Measurements from ENCODE around the gene ZNF576. TPM values are rescaled to one million over a fixed set of nuclear protein-coding genes. Genes with fewer than 3 reads are reported as not detected.

Gene ZNF576
- total and polyA plus RNA-seq, 9 of the 15 experiments (the other 6 are each of a cell fraction or from before 2014, with no cell fraction given), result 6.8 to 18.2 (median 12.2) TPM

DNA sequence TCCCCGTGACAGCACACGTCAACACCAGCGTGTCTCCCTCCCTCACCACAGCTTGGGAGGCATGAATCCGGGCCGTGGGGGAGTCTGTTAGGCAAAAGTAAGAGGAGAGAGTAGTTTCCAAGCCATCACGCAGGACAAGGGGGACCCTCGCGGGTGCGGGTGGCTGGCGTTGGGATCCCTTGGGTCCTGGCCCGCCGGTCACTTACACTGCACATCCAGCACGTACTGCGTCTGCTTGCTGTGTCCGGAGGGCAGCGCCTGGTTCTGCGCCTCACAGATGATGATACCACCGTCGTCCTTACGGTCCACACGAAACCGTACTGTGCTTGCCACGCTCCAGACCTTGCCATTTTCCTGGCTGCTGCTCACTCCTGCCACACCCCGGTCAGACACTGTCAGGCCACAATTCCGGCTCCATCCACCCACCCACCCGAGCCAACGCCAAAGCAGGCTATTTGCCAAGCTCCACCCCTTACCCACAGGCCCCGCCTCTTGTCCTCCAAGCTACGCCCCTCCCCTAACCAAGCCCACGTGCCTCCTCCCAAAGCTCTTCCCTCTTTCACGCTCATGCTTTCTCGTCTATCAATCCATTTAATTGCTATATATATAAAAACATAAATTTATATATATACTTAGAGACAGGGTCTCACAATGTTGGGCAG lies 29.7 kb downstream of the ZNF576 start (continued):
- no peak for TF ChIP-seq GABPA (tag; conservative IDR thresholded peaks at IDR 0.05; ENCODE audit: low read depth)
- TF ChIP-seq, protein P1, sequence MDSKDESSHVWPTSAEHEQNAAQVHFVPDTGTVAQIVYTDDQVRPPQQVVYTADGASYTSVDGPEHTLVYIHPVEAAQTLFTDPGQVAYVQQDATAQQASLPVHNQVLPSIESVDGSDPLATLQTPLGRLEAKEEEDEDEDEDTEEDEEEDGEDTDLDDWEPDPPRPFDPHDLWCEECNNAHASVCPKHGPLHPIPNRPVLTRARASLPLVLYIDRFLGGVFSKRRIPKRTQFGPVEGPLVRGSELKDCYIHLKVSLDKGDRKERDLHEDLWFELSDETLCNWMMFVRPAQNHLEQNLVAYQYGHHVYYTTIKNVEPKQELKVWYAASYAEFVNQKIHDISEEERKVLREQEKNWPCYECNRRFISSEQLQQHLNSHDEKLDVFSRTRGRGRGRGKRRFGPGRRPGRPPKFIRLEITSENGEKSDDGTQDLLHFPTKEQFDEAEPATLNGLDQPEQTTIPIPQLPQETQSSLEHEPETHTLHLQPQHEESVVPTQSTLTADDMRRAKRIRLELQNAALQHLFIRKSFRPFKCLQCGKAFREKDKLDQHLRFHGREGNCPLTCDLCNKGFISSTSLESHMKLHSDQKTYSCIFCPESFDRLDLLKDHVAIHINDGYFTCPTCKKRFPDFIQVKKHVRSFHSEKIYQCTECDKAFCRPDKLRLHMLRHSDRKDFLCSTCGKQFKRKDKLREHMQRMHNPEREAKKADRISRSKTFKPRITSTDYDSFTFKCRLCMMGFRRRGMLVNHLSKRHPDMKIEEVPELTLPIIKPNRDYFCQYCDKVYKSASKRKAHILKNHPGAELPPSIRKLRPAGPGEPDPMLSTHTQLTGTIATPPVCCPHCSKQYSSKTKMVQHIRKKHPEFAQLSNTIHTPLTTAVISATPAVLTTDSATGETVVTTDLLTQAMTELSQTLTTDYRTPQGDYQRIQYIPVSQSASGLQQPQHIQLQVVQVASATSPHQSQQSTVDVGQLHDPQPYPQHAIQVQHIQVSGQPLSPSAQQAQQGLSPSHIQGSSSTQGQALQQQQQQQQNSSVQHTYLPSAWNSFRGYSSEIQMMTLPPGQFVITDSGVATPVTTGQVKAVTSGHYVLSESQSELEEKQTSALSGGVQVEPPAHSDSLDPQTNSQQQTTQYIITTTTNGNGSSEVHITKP (IDR thresholded peaks at IDR 0.05; ENCODE audit: partially characterized antibody), result no peak
- TF ChIP-seq, protein P2, sequence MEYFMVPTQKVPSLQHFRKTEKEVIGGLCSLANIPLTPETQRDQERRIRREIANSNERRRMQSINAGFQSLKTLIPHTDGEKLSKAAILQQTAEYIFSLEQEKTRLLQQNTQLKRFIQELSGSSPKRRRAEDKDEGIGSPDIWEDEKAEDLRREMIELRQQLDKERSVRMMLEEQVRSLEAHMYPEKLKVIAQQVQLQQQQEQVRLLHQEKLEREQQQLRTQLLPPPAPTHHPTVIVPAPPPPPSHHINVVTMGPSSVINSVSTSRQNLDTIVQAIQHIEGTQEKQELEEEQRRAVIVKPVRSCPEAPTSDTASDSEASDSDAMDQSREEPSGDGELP (CRISPR knock-in tag; IDR thresholded peaks at IDR 0.05; ENCODE audit: borderline replicate concordance), result no peak
- TF ChIP-seq CCNT2 (IDR thresholded peaks at IDR 0.05; ENCODE audit: borderline replicate concordance, extremely low read depth, insufficient read length, low read depth, low read length), result no peak
- peak; percentile 90 for TF ChIP-seq NFIC (IDR thresholded peaks at IDR 0.05)
- TF ChIP-seq, protein P3, sequence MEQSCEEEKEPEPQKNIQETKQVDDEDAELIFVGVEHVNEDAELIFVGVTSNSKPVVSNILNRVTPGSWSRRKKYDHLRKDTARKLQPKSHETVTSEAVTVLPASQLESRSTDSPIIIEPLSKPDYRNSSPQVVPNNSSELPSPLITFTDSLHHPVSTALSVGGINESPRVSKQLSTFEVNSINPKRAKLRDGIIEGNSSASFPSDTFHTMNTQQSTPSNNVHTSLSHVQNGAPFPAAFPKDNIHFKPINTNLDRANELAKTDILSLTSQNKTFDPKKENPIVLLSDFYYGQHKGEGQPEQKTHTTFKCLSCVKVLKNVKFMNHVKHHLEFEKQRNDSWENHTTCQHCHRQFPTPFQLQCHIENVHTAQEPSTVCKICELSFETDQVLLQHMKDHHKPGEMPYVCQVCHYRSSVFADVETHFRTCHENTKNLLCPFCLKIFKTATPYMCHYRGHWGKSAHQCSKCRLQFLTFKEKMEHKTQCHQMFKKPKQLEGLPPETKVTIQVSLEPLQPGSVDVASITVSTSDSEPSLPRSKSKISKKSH (CRISPR knock-in tag; IDR thresholded peaks at IDR 0.05), result no peak
- TF ChIP-seq MECOM (CRISPR knock-in tag; IDR thresholded peaks at IDR 0.05), result no peak
- TF ChIP-seq BRCA1 (IDR thresholded peaks at IDR 0.05), result no peak
- no peak for TF ChIP-seq BRCA1 (CRISPR knock-in tag; IDR thresholded peaks at IDR 0.05)
- no peak for TF ChIP-seq BACH1 (tag; IDR thresholded peaks at IDR 0.05)
- TF ChIP-seq ZNF253 (CRISPR knock-in tag; conservative IDR thresholded peaks at IDR 0.05), result no peak
- TF ChIP-seq, protein P4, sequence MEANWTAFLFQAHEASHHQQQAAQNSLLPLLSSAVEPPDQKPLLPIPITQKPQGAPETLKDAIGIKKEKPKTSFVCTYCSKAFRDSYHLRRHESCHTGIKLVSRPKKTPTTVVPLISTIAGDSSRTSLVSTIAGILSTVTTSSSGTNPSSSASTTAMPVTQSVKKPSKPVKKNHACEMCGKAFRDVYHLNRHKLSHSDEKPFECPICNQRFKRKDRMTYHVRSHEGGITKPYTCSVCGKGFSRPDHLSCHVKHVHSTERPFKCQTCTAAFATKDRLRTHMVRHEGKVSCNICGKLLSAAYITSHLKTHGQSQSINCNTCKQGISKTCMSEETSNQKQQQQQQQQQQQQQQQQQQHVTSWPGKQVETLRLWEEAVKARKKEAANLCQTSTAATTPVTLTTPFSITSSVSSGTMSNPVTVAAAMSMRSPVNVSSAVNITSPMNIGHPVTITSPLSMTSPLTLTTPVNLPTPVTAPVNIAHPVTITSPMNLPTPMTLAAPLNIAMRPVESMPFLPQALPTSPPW (CRISPR knock-in tag; IDR thresholded peaks at IDR 0.05), result peak; percentile 17; the same call in 1 of the 2 replicates
- no peak for TF ChIP-seq ZNF764 (CRISPR knock-in tag; IDR thresholded peaks at IDR 0.05; ENCODE audit: low read depth)
- TF ChIP-seq SRSF1 (IDR thresholded peaks at IDR 0.05; ENCODE audit: low read depth, low read length), result no peak
- TF ChIP-seq, protein P5, sequence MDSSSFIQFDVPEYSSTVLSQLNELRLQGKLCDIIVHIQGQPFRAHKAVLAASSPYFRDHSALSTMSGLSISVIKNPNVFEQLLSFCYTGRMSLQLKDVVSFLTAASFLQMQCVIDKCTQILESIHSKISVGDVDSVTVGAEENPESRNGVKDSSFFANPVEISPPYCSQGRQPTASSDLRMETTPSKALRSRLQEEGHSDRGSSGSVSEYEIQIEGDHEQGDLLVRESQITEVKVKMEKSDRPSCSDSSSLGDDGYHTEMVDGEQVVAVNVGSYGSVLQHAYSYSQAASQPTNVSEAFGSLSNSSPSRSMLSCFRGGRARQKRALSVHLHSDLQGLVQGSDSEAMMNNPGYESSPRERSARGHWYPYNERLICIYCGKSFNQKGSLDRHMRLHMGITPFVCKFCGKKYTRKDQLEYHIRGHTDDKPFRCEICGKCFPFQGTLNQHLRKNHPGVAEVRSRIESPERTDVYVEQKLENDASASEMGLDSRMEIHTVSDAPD (CRISPR knock-in tag; IDR thresholded peaks at IDR 0.05), result no peak
- TF ChIP-seq ZNF699 (CRISPR knock-in tag; IDR thresholded peaks at IDR 0.05; ENCODE audit: insufficient replicate concordance), result no peak
- no peak for TF ChIP-seq ZNF75A (CRISPR knock-in tag; IDR thresholded peaks at IDR 0.05)
- no peak for TF ChIP-seq GABPB1 (CRISPR knock-in tag; IDR thresholded peaks at IDR 0.05)
